Measurements from ENCODE around the gene C4BPB. TPM values are rescaled to one million over a fixed set of nuclear protein-coding genes. Genes with fewer than 3 reads are reported as not detected.
A peak's percentile ranks its signal among the peaks of the same experiment; 100 is the strongest.

The C4BPB gene
- total and polyA plus RNA-seq, 10 donors, result 0.24 to 1.4 (median 0.59) TPM; not detected in 1

DNA sequence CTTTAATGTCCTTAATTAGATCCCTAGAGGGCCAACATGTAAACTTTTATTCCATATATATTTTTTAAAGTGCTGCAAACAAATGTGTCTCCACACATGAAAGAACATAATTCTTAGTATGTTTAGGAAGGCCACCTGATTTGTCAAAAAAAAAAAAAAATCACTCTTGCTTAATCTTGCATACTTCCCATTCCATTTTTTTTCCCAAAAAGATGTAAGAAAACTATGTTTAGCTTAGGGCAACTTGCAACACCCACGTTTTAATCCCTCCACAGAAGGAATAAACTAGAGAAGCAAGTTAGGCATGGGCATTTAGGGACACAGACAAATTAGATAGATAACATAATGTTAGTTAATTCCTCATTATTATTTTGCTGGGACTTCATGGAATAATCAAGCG, 43.2 kb upstream of the C4BPB start:
- TF ChIP-seq POLR2AphosphoS5 (IDR thresholded peaks at IDR 0.05) (no peak), POLR2A (IDR thresholded peaks at IDR 0.05) (no peak)
- TF ChIP-seq, protein P1, sequence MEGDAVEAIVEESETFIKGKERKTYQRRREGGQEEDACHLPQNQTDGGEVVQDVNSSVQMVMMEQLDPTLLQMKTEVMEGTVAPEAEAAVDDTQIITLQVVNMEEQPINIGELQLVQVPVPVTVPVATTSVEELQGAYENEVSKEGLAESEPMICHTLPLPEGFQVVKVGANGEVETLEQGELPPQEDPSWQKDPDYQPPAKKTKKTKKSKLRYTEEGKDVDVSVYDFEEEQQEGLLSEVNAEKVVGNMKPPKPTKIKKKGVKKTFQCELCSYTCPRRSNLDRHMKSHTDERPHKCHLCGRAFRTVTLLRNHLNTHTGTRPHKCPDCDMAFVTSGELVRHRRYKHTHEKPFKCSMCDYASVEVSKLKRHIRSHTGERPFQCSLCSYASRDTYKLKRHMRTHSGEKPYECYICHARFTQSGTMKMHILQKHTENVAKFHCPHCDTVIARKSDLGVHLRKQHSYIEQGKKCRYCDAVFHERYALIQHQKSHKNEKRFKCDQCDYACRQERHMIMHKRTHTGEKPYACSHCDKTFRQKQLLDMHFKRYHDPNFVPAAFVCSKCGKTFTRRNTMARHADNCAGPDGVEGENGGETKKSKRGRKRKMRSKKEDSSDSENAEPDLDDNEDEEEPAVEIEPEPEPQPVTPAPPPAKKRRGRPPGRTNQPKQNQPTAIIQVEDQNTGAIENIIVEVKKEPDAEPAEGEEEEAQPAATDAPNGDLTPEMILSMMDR (IDR thresholded peaks at IDR 0.05 in 8 of 11, conservative IDR thresholded peaks at IDR 0.05 in 3 of 11), result no peak
- Histone ChIP-seq H3K9me3 (no peaks in the 10 kb centered on the region), H3K27ac (no peak overlapping the region), H3K4me3 (no peak overlapping the region), H3K27me3 (replicated peaks in 1 of 7) (no peaks in the 10 kb centered on the region), H3K36me3 (peaks cover 0 to 48% (median 23%) of the 10 kb centered on the region in 6 donors), H3K4me1 (peaks cover 17 to 68% (median 52%) of the 10 kb centered on the region in 6 donors)
- DNase-seq, result no peak
- WGBS, 5 donors, result 72 to 87% (median 78%) methylated on average over 2 of the region's 2 CpGs
- intact Hi-C loops (cut with DNase I; ENCODE audit: low total_unique reads), result no loop called here

DNA sequence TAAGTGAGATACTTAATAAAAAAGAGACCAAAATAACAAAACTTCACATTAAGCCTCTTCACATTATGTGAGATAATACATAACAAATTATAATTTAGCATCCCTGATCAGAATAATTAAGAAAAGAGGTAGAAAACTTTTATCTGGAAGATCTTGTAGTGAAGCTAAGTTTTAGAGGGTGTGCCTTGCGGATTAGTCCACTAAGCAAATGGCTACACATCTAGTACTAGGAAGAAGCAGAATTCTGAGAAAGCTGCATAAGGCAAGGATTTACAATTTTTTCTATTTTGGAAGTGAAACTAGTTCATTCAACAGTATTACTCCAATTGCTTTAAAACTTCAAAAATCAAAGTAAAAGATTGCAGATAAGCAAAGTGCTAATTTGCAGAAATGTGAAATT, 41.2 kb upstream of the C4BPB start:
- 92 to 96% (median 94%) methylated on average over 1 of the region's 1 CpG for WGBS, 5 donors
- peaks cover 0 to 48% (median 23%) of the 10 kb centered on the region in 6 donors for H3K36me3 ChIP-seq
- H3K9me3 ChIP-seq, result no peaks in the 10 kb centered on the region
- H3K4me3 ChIP-seq, result no peak overlapping the region
- H3K27me3 ChIP-seq (replicated peaks in 1 of 7), result no peaks in the 10 kb centered on the region
- no peak for TF ChIP-seq POLR2AphosphoS5 (IDR thresholded peaks at IDR 0.05)
- H3K27ac ChIP-seq, result no peak overlapping the region
- intact Hi-C loops (cut with DNase I; ENCODE audit: low total_unique reads), result no loop called here
- peaks cover 29 to 84% (median 67%) of the 10 kb centered on the region in 6 donors for H3K4me1 ChIP-seq
- DNase-seq, result no peak

DNA sequence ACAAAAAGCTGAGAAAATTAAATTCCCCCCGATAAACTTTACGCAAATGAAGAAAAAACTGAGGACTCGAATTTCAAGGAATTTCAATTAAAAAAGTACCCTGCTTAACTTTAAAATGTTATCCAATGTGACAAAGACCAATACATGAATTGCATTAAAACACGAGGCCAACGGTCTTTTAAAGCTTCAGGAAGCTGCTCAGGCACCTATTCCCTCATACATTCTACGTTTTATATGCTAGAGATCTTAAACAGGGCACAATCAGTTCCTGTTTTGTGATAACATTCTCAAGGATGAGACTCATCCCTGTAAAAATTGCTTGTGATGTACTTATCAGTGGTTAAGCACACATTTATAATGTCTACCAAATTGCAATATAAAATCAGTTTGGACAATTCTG, 40.6 kb upstream of the C4BPB start:
- Histone ChIP-seq H3K4me3 (no peak overlapping the region), H3K4me1 (peaks cover 29 to 88% (median 68%) of the 10 kb centered on the region in 6 donors), H3K27me3 (replicated peaks in 1 of 7) (no peaks in the 10 kb centered on the region), H3K36me3 (peaks cover 0 to 46% (median 23%) of the 10 kb centered on the region in 6 donors), H3K27ac (no peak overlapping the region), H3K9me3 (no peaks in the 10 kb centered on the region)
- DNase-seq, result no peak
- TF ChIP-seq POLR2AphosphoS5 (IDR thresholded peaks at IDR 0.05), result no peak
- TF ChIP-seq, protein P1 (IDR thresholded peaks at IDR 0.05 in 8 of 11, conservative IDR thresholded peaks at IDR 0.05 in 3 of 11), result no peak
- no peak for TF ChIP-seq POLR2A (IDR thresholded peaks at IDR 0.05)
- WGBS, 5 donors, result 72 to 84% (median 77%) methylated on average over 6 of the region's 6 CpGs
- intact Hi-C loops (cut with DNase I; ENCODE audit: low total_unique reads), result no loop called here

DNA sequence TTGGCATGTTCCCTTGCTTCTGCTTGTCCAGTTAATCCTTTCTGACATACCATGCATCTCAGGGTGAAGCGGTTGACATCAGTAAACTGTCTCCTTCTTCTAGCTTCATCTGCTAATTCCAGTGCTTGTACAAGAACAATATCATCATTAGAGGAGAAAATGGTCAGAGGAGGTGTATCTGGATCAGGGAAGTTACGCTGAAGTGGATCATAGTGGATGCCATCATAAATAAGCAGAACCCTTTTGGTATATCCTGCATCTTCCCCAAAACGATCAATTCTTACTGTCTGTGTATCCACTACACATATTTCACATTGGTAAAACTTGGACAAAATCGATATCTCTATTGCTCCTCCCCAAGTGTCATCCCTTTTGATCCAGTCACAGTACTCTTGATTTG, 39.6 kb upstream of the C4BPB start:
- Histone ChIP-seq H3K4me1 (peaks cover 29 to 87% (median 70%) of the 10 kb centered on the region in 6 donors), H3K9me3 (no peaks in the 10 kb centered on the region), H3K4me3 (no peak overlapping the region), H3K27me3 (replicated peaks in 1 of 7) (no peaks in the 10 kb centered on the region), H3K27ac (peak overlapping the region in 1 of 8 donors; percentile 96), H3K36me3 (peaks cover 0 to 37% (median 23%) of the 10 kb centered on the region in 6 donors)
- no peak for DNase-seq
- TF ChIP-seq POLR2AphosphoS5 (IDR thresholded peaks at IDR 0.05) (no peak), POLR2A (IDR thresholded peaks at IDR 0.05) (no peak)
- TF ChIP-seq, protein P1 (IDR thresholded peaks at IDR 0.05 in 8 of 11, conservative IDR thresholded peaks at IDR 0.05 in 3 of 11), result no peak
- 84 to 97% (median 93%) methylated on average over 4 of the region's 4 CpGs for WGBS, 5 donors
- intact Hi-C loops (cut with DNase I; ENCODE audit: low total_unique reads), result no loop called here
